Measurements from ENCODE around the gene MAPRE3.

MAPRE3 gene

GRCh38 chr2:27049422-27050280 lies 79.2 kb downstream of the MAPRE3 start:
- peak; percentile 71 for DNase-seq

- peak; percentile 93 for DNase-seq
Measured at GRCh38 chr2:27050281-27050995, 80.0 kb downstream of the MAPRE3 start.

- peak; percentile 96 for DNase-seq
Measured at GRCh38 chr2:27050996-27051901, 80.8 kb downstream of the MAPRE3 start, which contains the start of gene AGBL5. AGBL5 (plus strand) TSS chr2:27051668; CDS start chr2:27052959, 1,291 bp downstream.

GRCh38 chr2:27051902-27052645 lies 81.6 kb downstream of the MAPRE3 start:
- no peak for DNase-seq

GRCh38 chr2:27053321-27053720 lies 82.9 kb downstream of the MAPRE3 start:
- no peak for DNase-seq

GRCh38 chr2:27053776-27054175 lies 83.3 kb downstream of the MAPRE3 start:
- no peak for DNase-seq

GRCh38 chr2:27054721-27055120 lies 84.3 kb downstream of the MAPRE3 start:
- DNase-seq: no peak

- DNase-seq: no peak
Measured at GRCh38 chr2:27057184-27057583, 86.7 kb downstream of the MAPRE3 start.

- DNase-seq: no peak
Measured at GRCh38 chr2:27058210-27058609, 87.8 kb downstream of the MAPRE3 start.

- no peak for DNase-seq
Measured at GRCh38 chr2:27059141-27059820, 88.8 kb downstream of the MAPRE3 start.

- no peak for DNase-seq
Measured at GRCh38 chr2:27060323-27060722, 89.9 kb downstream of the MAPRE3 start.

GRCh38 chr2:27065128-27065527 lies 94.7 kb downstream of the MAPRE3 start:
- no peak for DNase-seq

- no peak for DNase-seq
Measured at GRCh38 chr2:27067385-27067784, 96.9 kb downstream of the MAPRE3 start.

GRCh38 chr2:27069436-27069835 lies 99.0 kb downstream of the MAPRE3 start:
- no peak for DNase-seq

- DNase-seq: no peak
Measured at GRCh38 chr2:27069961-27070618, 99.7 kb downstream of the MAPRE3 start.

- DNase-seq: no peak
Measured at GRCh38 chr2:27070653-27071276, 100.3 kb downstream of the MAPRE3 start.

GRCh38 chr2:27071277-27071989 lies 101.0 kb downstream of the MAPRE3 start, which contains the start of gene OST4:
OST4 (minus strand) TSS chr2:27071654.
- peak; percentile 90 for DNase-seq

- DNase-seq: peak; percentile 36
Measured at GRCh38 chr2:27071990-27072830, 101.8 kb downstream of the MAPRE3 start.

GRCh38 chr2:27072920-27073319 lies 102.5 kb downstream of the MAPRE3 start:
- no peak for DNase-seq
